Panc1 (cell line): Measurements from ENCODE around the gene DYNC2I2. TPM values are rescaled to one million over a fixed set of nuclear protein-coding genes. Genes with fewer than 3 reads are reported as not detected.

Experiments used
- ATAC-seq: fragments of 200-7000 bp; cut with Tn5 transposase; 2 replicates; pipeline ENCODE4 v1.9.1; 2020; ENCODE audit warnings: mild to moderate bottlenecking, moderate library complexity
- BruUV-seq: library from RNA; stranded (reverse); fragments of 400-500 nt; replicated peaks from 2 replicates; lab custom pipeline; 2021; lab: Mats Ljungman, UMichigan
- CTCF ChIA-PET: fragments of 300-600 bp; sonication (Branson Sonifier 250); formaldehyde crosslinking; loops from one replicate; lab custom pipeline; 2022; ENCODE audit warnings: antibody characterized with exemption; lab: Charles Lee
- POLR2A ChIA-PET: fragments of 300-600 bp; sonication (Branson Sonifier 250); formaldehyde crosslinking; loops from one replicate; lab custom pipeline; 2022; ENCODE audit warnings: antibody characterized with exemption; lab: Charles Lee
- DNase-seq: peaks from one replicate; pipeline ENCODE4 v3.0.0-alpha.2; 2010; ENCODE audit warnings: low read depth, low spot score
- H3K27ac ChIP-seq: 2 replicates; pipeline ENCODE4 v1.5.1; 2011; ENCODE audit warnings: mild to moderate bottlenecking, low read length, inconsistent platforms
- H3K27me3 ChIP-seq: fragments of 200-500 bp; sonication (Bioruptor generic); 2 replicates; pipeline ENCODE4 v1.6.0; 2014; ENCODE audit warnings: low read length, inconsistent platforms; ENCODE audit not compliant: control insufficient read depth, insufficient read depth
- H3K36me3 ChIP-seq: fragments of 200-500 bp; sonication (Bioruptor generic); 2 replicates; pipeline ENCODE4 v1.5.1; 2014; ENCODE audit warnings: inconsistent platforms, mild to moderate bottlenecking, low read length, moderate library complexity; ENCODE audit not compliant: control insufficient read depth, insufficient read depth
- H3K4me1 ChIP-seq: 2 replicates; pipeline ENCODE4 v1.5.1; 2011; ENCODE audit warnings: inconsistent platforms, mild to moderate bottlenecking, low read length, moderate library complexity; ENCODE audit not compliant: control insufficient read depth, insufficient read depth
- H3K4me3 ChIP-seq, 2 experiments: 2 replicates each; pipeline ENCODE4 v1.5.1; 2011 to 2012; ENCODE audit warnings: low read depth in 2 of 2, low read length in 2 of 2, mild to moderate bottlenecking in 2 of 2, inconsistent platforms in 1 of 2, moderate library complexity in 1 of 2
- H3K9me3 ChIP-seq: fragments of 200-500 bp; sonication (Bioruptor generic); 2 replicates; pipeline ENCODE4 v1.5.1; 2014; ENCODE audit warnings: low read depth, mild to moderate bottlenecking, inconsistent platforms, low read length, moderate library complexity; ENCODE audit not compliant: control insufficient read depth, insufficient read depth
- POLR2AphosphoS5 ChIP-seq: IDR thresholded peaks from 2 replicates; pipeline ENCODE4 v1.6.1; 2012; ENCODE audit warnings: mild to moderate bottlenecking, low read depth, low read length, moderate library complexity
- SIN3A ChIP-seq: IDR thresholded peaks from 2 replicates; pipeline ENCODE4 v1.6.1; 2012; ENCODE audit warnings: low read depth, mild to moderate bottlenecking, low read length, moderate library complexity, borderline replicate concordance; ENCODE audit not compliant: insufficient read depth
- TCF7L2 ChIP-seq: IDR thresholded peaks from 2 replicates; pipeline ENCODE4 v1.6.1; 2011; ENCODE audit warnings: mild to moderate bottlenecking, low read depth, low read length, inconsistent platforms
- in situ Hi-C: cut with HindIII; loops from 2 replicates; pipeline ENCODE4 v1.10.0; 2016; ENCODE audit warnings: low sequenced_read_pairs, low pct_unique_long_range_greater_than_20kb
- intact Hi-C: fragments of 100-400 bp; cut with micrococcal nuclease; formaldehyde crosslinking; loops from one replicate; pipeline ENCODE4 v1.10.0; 2022; ENCODE audit not compliant: unreplicated experiment
- total RNA-seq: library from RNA; stranded (reverse); gene quantifications from one replicate; pipeline ENCODE4 v1.2.1, GENCODE V29; 2021; ENCODE audit not compliant: unreplicated experiment
- TF ChIP-seq, protein P1 (sequence below), 2 experiments: IDR thresholded peaks; 2 replicates each; pipeline ENCODE4 v1.6.1; 2011 to 2012; ENCODE audit warnings: low read depth in 2 of 2, control low read depth in 1 of 2, low read length in 1 of 2, mild to moderate bottlenecking in 1 of 2, moderate library complexity in 1 of 2; ENCODE audit not compliant: insufficient read depth in 1 of 2
- TF ChIP-seq, protein P2 (sequence below): fragments of 450-650 bp; IDR thresholded peaks from 2 replicates; pipeline ENCODE4 v1.5.1; 2017; ENCODE audit warnings: mild to moderate bottlenecking

The DYNC2I2 gene
- total RNA-seq, 1 experiment from 2014 or later = 78.1 TPM

DNA sequence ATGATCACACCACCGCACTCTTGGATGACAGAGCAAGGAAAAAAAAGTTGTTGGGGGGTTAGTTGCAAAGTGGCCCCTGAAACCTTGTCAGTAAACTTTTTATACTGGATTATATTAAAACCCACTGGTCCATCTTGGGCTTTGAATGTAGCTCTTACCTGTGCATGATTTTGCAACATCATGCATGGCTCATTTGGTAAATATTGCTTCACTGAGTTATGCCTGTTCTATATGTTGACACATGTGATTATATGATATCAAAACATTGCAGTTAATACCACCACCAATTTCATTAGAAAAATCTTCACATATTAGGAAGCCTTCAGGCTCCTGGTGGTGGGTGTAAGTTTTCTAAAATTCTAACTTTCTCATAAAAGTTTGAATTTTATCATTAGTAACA is 41.9 kb downstream of the DYNC2I2 start:
- intact Hi-C loops = no loop called here
- POLR2A ChIA-PET = no interaction called here
- CTCF ChIA-PET = no interaction called here

DNA sequence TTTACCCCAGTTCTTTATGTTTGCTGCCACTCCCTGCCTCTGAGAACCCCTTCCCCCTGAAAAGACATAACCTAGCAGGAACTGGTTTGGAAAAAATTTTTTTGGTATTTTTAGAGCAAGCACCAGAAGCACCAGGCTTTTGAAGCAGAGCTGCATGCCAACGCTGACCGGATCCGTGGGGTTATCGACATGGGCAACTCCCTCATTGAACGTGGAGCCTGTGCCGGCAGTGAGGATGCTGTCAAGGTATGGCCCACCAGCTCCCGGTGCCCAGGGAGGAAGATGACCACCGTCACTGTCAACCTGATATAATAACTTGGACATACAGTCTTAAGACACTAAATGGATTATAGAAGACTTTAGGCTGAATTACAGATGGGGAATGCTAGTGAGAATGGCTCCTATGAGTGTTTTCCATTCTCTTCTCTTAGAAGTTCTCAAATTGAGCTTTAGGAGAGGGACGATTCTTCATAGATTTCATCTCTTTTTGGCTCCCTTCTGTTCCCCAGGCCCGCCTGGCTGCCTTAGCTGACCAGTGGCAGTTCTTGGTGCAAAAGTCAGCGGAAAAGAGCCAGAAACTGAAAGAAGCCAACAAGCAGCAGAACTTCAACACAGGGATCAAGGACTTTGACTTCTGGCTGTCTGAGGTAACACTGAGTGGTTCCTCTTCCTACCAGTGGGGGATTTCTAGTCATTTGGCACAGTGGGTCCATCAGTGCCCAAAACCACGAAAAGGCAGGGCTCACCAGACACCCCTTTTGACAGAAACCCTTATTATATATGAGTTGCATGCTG is 44.9 kb downstream of the DYNC2I2 start:
- no peaks in the 10 kb centered on the region for H3K27me3 ChIP-seq
- no peaks in the 10 kb centered on the region for H3K4me1 ChIP-seq
- no peak overlapping the region for H3K27ac ChIP-seq
- no peaks in the 10 kb centered on the region for H3K9me3 ChIP-seq
- BruUV-seq = no TSS peak
- in situ Hi-C loops (no loop called here), intact Hi-C loops (no loop called here)
- TF ChIP-seq, protein P1, sequence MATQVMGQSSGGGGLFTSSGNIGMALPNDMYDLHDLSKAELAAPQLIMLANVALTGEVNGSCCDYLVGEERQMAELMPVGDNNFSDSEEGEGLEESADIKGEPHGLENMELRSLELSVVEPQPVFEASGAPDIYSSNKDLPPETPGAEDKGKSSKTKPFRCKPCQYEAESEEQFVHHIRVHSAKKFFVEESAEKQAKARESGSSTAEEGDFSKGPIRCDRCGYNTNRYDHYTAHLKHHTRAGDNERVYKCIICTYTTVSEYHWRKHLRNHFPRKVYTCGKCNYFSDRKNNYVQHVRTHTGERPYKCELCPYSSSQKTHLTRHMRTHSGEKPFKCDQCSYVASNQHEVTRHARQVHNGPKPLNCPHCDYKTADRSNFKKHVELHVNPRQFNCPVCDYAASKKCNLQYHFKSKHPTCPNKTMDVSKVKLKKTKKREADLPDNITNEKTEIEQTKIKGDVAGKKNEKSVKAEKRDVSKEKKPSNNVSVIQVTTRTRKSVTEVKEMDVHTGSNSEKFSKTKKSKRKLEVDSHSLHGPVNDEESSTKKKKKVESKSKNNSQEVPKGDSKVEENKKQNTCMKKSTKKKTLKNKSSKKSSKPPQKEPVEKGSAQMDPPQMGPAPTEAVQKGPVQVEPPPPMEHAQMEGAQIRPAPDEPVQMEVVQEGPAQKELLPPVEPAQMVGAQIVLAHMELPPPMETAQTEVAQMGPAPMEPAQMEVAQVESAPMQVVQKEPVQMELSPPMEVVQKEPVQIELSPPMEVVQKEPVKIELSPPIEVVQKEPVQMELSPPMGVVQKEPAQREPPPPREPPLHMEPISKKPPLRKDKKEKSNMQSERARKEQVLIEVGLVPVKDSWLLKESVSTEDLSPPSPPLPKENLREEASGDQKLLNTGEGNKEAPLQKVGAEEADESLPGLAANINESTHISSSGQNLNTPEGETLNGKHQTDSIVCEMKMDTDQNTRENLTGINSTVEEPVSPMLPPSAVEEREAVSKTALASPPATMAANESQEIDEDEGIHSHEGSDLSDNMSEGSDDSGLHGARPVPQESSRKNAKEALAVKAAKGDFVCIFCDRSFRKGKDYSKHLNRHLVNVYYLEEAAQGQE (IDR thresholded peaks at IDR 0.05; ENCODE audit: insufficient read depth in 1 of 2, low read depth in 2 of 2, low read length in 1 of 2) = no peak
- TF ChIP-seq SIN3A (no peak), POLR2AphosphoS5 (no peak), TCF7L2 (no peak)
- TF ChIP-seq, protein P2, sequence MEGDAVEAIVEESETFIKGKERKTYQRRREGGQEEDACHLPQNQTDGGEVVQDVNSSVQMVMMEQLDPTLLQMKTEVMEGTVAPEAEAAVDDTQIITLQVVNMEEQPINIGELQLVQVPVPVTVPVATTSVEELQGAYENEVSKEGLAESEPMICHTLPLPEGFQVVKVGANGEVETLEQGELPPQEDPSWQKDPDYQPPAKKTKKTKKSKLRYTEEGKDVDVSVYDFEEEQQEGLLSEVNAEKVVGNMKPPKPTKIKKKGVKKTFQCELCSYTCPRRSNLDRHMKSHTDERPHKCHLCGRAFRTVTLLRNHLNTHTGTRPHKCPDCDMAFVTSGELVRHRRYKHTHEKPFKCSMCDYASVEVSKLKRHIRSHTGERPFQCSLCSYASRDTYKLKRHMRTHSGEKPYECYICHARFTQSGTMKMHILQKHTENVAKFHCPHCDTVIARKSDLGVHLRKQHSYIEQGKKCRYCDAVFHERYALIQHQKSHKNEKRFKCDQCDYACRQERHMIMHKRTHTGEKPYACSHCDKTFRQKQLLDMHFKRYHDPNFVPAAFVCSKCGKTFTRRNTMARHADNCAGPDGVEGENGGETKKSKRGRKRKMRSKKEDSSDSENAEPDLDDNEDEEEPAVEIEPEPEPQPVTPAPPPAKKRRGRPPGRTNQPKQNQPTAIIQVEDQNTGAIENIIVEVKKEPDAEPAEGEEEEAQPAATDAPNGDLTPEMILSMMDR = no peak
- H3K4me3 ChIP-seq = no peak overlapping the region
- no peak for ATAC-seq
- peaks cover 44% of the 10 kb centered on the region for H3K36me3 ChIP-seq
- ChIA-PET POLR2A (interaction anchor here (0.7 kb wide), 1 partner anchor 54 kb away, joined by 6 read pairs; no protein-coding TSS in a partner anchor), CTCF (interaction anchor here (0.7 kb wide), 1 partner anchor 24 kb away, joined by 5 read pairs; no protein-coding TSS in a partner anchor)
- DNase-seq = no peak

More for the DNA sequence above, 41.9 kb downstream of the DYNC2I2 start:
- in situ Hi-C loops = no loop called here
- no TSS peak for BruUV-seq
- TF ChIP-seq SIN3A (no peak), POLR2AphosphoS5 (no peak), TCF7L2 (no peak)
- TF ChIP-seq, protein P2 = no peak
- no peaks in the 10 kb centered on the region for H3K9me3 ChIP-seq
- H3K36me3 ChIP-seq = peaks cover 24% of the 10 kb centered on the region
- ATAC-seq (no peak), DNase-seq (no peak)
- H3K27me3 ChIP-seq = no peaks in the 10 kb centered on the region
- no peak overlapping the region for H3K4me3 ChIP-seq
- no peak overlapping the region for H3K27ac ChIP-seq
- no peaks in the 10 kb centered on the region for H3K4me1 ChIP-seq
